Stimulated activated effector memory CD8-positive, alpha-beta T cell treated with anti-CD3 and anti-CD28 coated beads, Interleukin-12 subunit alpha, Interleukin-12 subunit beta, amount 100 ng/mL, for 72 hours (primary cell): ENCODE data around the gene AXIN1.
"Not testable (repeated sequence)": the region's sequence is repeated elsewhere in the genome, so short reads cannot be mapped to it uniquely, and the experiment has no call there.

Experiments used
- ATAC-seq: fragments of 150-1000 bp; cut with Tn5 transposase; 2 replicates; pipeline ENCODE4 v1.10.0; 2021
- DNase-seq, 2 donors: peaks; one replicate each; pipeline ENCODE4 v3.0.0; 2021 to 2022; ENCODE audit warnings: low spot score in 2 of 2
- H3K27ac Mint-ChIP-seq: one replicate; pipeline ENCODE4 v1.8.0; 2022; ENCODE audit warnings: mild to moderate bottlenecking, mixed read lengths
- H3K36me3 Mint-ChIP-seq: one replicate; pipeline ENCODE4 v1.8.0; 2022; ENCODE audit warnings: mild to moderate bottlenecking, mixed read lengths
- H3K4me1 Mint-ChIP-seq: one replicate; pipeline ENCODE4 v1.8.0; 2022; ENCODE audit warnings: mixed read lengths
- H3K4me3 Mint-ChIP-seq: one replicate; pipeline ENCODE4 v1.8.0; 2022; ENCODE audit warnings: mild to moderate bottlenecking, mixed read lengths
- H3K9me3 Mint-ChIP-seq: one replicate; pipeline ENCODE4 v1.8.0; 2022; ENCODE audit warnings: mixed read lengths

AXIN1 gene

DNA sequence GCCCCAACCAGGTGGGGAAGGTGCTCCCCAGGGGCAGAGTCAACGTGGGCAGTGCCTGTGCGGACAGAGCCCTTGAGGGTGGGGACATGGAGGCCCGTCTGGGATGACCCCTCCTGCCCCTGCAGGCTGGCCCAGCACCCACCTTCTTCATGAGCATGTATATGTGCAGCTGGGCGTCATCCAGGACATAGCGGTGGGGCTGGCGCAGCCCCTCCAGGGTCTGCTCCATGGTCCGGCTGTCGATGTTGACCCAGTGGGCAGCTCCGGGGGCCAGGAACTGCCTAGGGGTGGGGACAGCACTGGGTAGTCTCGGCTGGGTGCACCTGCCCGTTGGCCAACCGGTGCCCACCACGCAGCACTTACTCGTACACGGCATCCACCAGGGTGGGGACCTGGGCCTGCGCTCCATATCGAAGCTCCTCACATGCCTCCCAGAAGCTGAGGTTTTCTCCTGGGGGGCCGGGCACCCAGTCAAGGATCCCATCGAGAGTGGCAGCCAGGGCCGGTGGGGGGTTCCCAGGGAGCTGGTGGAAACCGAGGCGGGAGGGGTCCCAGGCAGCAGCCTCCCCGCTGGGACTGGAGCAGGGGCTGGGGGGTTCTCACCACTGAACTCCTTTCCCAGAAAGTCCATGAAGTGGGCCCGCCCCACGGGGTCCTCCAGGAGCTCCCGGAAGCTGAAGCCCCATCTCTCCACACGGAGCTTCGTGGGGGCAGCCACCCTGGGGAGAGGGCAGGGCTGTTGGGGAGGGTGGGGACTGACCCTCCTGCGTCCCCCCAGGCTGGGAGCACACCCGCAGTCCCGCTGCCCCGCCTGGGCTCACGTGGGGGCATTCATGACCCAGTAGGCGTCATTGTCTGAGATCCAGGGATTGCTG lies 81.9 kb downstream of the AXIN1 start:
- Mint-ChIP-seq H3K4me1 (peaks cover 11% of the 10 kb centered on the region), H3K36me3 (no peaks in the 10 kb centered on the region), H3K9me3 (no peaks in the 10 kb centered on the region), H3K4me3 (no peak overlapping the region), H3K27ac (no peak overlapping the region)
- DNase-seq (no peak), ATAC-seq (no peak)

DNA sequence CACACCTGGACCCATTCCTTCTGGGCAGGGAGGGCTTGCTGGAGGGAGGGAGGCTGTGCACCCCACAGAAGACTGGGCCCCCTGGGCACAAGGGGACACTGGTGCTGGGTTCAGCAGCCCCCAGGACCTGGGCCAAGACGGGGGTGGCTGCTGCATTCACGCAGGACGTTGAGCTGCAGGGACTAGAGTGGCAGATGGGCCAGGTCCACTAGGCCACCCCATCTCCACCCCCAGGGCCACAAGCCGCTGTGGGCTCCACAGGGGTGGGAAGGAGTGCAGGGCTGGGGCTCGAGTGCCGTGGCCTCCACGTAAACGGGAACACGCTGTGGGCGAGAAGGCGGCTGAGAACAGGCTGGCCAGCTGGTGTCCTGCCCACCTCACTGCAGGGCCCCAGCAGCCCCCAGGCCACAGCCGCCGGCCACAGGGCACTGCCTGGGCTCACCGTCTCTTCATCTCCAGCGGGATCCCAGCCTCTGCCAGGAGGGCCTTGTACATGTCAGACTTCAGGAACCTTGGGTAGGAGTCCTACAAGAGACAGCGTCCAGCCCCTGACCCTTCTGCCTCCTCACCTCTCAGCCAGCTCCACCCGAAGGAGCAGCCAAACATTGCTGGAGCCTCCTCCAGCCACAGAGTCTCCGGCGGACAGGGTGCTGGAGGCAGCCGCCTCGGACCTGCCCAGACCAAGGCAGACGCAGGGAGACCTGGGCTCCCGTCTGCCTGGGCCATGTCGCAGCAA lies 83.3 kb downstream of the AXIN1 start:
- Mint-ChIP-seq H3K4me1 (peaks cover 12% of the 10 kb centered on the region), H3K36me3 (no peaks in the 10 kb centered on the region), H3K4me3 (no peak overlapping the region), H3K9me3 (no peaks in the 10 kb centered on the region), H3K27ac (no peak overlapping the region)
- no peak for ATAC-seq
- no peak for DNase-seq

DNA sequence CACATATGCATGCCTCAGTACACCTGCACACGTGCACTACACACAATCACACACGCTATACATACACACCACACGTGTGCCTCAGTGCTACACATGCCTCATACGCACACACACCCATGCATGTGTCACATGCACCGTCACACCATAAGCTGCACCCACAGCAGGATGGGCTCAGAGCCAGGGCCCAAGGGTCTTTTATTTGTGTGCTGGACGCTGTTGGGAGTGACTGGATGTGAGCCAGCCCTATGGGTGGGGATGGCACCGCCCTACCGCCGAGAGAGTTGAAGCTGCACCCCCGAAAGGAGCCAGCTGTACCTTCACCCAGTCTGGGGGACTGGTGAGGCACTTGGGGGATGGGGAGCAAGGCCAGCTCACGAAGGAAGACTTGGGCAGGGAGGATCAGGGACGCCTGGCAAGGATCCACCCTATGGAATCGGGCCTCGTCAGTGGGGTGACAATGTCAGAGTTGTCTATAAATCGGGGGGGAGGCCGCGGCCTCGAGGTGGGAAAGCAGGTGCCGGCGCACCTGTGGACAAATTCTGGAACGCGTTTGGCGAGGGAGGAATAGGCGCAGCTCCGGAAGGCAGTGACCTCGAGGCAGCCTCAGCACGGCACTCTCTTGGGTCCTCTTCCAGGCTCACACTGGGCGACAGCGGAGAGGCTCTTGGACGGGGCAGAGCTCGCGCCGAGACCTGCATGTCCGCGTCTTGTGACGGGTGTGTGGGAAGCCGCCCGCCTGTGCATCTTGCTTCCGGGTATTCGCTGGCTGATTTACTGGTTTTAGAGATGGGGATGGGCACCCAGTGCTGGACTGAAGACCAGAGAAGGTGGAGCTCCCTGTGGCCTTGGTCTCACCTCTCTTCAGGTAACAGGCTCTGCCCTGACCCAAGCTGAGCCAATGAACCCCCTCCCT lies 84.1 kb downstream of the AXIN1 start:
- Mint-ChIP-seq H3K4me3 (no peak overlapping the region), H3K9me3 (no peaks in the 10 kb centered on the region), H3K36me3 (no peaks in the 10 kb centered on the region), H3K27ac (no peak overlapping the region), H3K4me1 (peaks cover 12% of the 10 kb centered on the region)
- DNase-seq, result no peak
- no peak for ATAC-seq

DNA sequence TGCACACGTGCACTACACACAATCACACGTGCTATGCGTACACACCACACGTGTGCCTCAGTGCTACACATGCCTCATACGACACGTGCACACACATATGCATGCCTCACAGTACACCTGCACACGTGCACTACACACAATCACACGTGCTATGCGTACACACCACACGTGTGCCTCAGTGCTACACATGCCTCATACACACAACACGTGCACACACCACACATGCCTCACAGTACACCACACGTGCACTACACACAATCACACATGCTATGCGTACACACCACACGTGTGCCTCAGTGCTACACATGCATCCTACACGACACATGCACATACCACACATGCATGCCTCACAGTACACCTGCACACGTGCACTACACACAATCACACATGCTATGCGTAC lies 85.0 kb downstream of the AXIN1 start:
- ATAC-seq, H3K4me3 Mint-ChIP-seq, DNase-seq, H3K27ac Mint-ChIP-seq, H3K9me3 Mint-ChIP-seq, H3K36me3 Mint-ChIP-seq: not testable (repeated sequence)
- peaks cover 12% of the 10 kb centered on the region for H3K4me1 Mint-ChIP-seq

DNA sequence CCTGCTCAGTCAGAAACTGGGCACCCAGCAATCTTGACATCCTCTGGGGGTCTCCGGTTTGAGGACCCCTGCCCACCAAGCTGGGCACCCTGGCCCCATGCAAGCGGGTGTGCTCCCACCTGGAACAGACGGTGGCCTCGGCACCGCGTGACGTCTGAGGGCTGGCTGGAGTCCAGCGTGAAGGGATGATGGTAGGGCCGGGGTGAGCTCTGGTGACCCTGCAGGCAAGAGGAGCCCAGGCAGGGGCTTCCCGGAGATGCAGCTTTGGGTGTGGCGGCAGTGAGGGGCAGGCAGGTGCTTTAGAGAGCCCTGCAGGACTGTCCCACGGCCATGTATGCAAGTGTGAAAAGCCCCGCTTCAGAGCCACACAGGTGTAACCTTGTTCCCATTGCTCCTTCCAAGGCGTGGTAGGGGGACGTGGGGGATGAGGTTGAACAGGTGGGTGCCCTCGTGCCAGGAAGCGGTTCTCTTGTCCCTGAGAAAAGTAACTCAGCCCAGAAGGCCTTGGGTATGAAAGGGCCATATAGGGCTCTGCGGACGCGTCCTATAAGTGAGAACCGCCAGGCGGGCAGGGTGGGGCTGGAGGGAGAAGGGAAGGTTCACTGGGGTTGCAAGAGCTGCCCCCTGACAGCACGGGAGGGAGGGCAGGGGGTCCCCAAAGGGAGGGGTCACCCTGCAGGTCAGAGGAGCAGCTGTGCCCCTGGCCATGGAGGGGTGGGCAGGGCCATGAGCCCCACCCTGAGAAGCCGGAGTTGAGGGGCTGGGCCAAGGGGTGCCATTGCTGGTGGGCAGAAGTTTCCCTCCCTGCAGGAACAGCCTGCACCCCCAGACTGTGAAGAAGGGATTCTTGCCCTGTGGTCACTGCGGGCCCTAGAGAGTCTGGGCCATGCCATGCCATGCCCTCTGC lies 86.0 kb downstream of the AXIN1 start:
- Mint-ChIP-seq H3K9me3 (no peaks in the 10 kb centered on the region), H3K4me1 (peaks cover 19% of the 10 kb centered on the region), H3K36me3 (peaks cover 12% of the 10 kb centered on the region), H3K4me3 (no peak overlapping the region), H3K27ac (no peak overlapping the region)
- ATAC-seq (no peak), DNase-seq (no peak)

DNA sequence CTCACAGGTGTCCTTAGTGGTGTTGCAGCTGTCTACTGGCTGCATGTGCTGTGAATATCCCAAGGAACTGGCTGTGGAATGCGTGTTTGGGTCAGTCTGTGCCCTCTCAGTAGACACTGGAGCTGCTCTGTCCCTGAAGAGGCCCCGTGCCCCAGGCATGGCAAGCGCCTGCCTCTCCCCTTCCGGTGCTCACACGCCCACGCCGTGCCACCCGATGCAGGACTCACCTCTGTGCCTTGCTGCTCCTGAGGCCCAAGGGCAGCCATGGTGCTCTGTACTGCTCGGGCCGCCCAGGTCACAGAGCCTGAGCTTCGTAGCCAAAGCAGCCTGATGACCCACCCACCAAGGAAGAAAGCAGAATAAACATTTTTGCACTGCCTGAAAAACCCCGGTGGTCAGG lies 86.8 kb downstream of the AXIN1 start:
- no peaks in the 10 kb centered on the region for H3K9me3 Mint-ChIP-seq
- H3K36me3 Mint-ChIP-seq, result peaks cover 15% of the 10 kb centered on the region
- no peak overlapping the region for H3K4me3 Mint-ChIP-seq
- ATAC-seq (no peak), DNase-seq (no peak)
- peaks cover 20% of the 10 kb centered on the region for H3K4me1 Mint-ChIP-seq
- H3K27ac Mint-ChIP-seq, result no peak overlapping the region

DNA sequence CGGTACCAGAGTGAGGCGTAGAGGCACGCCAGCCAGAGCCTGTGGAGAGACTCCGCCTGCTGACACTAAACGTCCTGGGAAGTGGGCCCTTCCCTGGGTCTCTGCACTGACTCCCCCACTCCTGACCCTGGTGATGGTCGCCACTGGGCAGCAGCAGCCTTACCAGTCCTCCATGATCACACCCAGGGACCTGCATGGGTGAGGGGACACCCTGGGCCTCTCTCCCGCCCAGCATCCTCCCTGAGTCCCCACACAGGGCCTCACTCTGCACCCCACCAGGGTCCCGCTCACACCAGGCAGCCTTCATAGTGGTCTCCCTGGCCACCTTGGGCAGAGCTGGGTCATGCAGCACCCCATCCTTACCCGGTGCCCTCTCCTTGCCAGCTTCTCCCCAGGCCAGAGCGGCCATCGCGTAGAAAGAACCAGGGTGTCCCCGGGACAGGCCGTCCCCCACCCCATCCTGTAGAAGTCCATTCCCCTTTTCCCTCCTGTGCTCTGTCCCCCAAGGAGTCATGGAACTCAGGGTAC lies 87.5 kb downstream of the AXIN1 start:
- Mint-ChIP-seq H3K27ac (no peak overlapping the region), H3K4me3 (no peak overlapping the region), H3K4me1 (peaks cover 20% of the 10 kb centered on the region), H3K36me3 (peaks cover 20% of the 10 kb centered on the region), H3K9me3 (no peaks in the 10 kb centered on the region)
- ATAC-seq (no peak), DNase-seq (no peak)

DNA sequence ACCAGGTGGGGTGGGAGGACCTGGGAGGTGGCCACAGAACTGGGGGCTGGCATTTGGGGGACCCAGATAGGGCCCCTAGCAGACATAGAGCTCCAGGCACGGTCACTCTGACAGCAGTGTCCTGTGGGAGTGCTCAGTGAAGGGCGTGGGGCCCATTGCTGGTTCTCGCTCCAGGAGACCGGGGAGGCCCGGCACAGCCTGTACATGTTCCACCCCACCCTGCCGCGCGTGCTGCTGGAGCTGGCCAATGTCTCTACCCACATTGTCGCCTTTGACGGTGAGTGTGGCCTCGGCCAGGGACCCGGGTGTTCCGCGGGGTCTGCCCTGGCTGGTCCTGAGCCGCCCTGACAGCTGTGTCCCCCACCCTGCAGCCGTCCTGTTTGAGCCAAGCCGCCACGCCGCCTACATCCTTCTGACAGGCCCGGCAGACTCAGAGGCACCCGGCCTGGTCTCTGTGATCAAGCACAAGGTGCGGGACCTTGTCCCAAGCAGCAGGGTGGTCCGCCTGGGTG lies 88.0 kb downstream of the AXIN1 start:
- no peak for ATAC-seq
- H3K36me3 Mint-ChIP-seq, result peaks cover 20% of the 10 kb centered on the region
- no peak overlapping the region for H3K27ac Mint-ChIP-seq
- no peak for DNase-seq
- H3K4me1 Mint-ChIP-seq, result peaks cover 21% of the 10 kb centered on the region
- no peaks in the 10 kb centered on the region for H3K9me3 Mint-ChIP-seq
- no peak overlapping the region for H3K4me3 Mint-ChIP-seq

DNA sequence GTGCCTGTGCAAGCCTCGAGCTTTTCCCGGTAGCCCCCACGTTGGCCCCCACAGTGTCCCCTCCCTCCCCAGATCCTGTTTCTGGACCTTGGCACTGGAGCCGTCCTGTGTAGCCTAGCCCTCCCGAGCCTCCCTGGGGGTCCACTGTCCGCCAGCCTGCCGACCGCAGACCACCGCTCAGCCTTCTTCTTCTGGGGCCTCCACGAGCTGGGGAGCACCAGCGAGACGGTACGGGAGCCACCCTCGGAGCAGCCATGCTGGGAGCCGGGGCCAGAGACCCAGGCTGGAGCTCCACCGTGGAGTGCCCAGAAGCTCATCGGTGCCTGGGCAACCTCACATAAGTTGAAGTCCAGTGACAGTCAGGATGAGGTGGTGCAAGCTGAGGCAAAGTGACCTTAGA lies 88.6 kb downstream of the AXIN1 start:
- Mint-ChIP-seq H3K36me3 (peaks cover 20% of the 10 kb centered on the region), H3K4me3 (no peak overlapping the region), H3K4me1 (peaks cover 26% of the 10 kb centered on the region), H3K27ac (no peak overlapping the region), H3K9me3 (no peaks in the 10 kb centered on the region)
- ATAC-seq, result no peak
- no peak for DNase-seq

DNA sequence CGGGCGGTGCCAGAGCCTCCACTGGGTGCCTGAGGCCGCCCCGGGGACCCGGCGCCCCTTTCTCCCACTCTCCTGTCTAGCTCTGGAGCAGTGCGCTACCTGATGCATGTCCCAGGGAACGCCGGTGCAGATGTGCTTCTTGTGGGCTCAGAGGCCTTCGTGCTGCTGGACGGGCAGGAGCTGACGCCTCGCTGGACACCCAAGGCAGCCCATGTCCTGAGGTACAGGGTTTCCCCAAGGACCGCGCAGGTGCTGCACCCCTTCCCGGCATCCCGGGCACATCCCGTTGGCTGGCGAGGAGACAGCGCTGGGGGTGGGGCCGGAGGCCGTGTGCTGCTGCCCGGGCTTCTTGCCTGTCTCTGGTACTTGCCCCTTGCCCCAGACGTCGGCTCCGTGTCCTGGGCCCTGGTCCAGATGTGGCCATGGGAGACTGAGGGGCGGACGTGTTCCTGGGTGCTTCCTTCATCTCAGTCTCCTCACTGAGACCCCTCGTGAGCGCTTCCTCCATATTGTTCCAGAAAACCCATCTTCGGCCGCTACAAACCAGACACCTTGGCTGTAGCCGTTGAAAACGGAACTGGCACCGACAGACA lies 89.2 kb downstream of the AXIN1 start:
- H3K36me3 Mint-ChIP-seq, result peaks cover 20% of the 10 kb centered on the region
- no peak for ATAC-seq

DNA sequence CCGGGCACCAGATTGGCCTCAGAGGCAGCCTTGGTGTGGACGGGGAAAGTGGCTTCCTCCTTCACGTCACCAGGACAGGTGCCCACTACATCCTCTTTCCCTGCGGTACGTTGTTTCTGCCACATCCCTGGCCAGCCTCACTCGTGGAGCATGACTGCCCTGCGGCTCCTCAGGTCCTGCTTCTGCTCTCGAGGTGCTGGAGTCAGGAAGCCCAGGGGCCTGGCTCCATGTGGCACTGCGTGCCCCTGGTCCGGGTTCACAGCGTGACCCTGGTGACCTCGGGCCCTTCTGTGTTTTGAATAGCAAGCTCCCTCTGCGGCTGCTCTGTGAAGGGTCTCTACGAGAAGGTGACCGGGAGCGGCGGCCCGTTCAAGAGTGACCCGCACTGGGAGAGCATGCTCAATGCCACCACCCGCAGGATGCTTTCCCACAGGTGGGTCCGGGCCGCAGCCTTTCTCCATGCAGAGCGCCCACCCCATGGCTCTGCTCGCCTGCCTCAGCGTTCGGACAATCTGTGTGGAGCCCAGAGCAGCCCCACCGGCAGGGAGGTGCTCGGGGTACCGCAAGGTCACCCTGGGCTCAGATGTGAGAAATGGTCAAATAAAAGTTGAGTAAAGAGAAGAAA lies 90.3 kb downstream of the AXIN1 start:
- DNase-seq (no peak), ATAC-seq (no peak)
- Mint-ChIP-seq H3K9me3 (no peaks in the 10 kb centered on the region), H3K4me1 (peaks cover 20% of the 10 kb centered on the region), H3K27ac (peak overlapping the region; percentile 23), H3K36me3 (peaks cover 24% of the 10 kb centered on the region), H3K4me3 (no peak overlapping the region)

More for the DNA sequence above, 89.2 kb downstream of the AXIN1 start:
- no peak overlapping the region for H3K4me3 Mint-ChIP-seq
- no peak for DNase-seq
- no peaks in the 10 kb centered on the region for H3K9me3 Mint-ChIP-seq
- no peak overlapping the region for H3K27ac Mint-ChIP-seq
- H3K4me1 Mint-ChIP-seq, result peaks cover 26% of the 10 kb centered on the region

DNA sequence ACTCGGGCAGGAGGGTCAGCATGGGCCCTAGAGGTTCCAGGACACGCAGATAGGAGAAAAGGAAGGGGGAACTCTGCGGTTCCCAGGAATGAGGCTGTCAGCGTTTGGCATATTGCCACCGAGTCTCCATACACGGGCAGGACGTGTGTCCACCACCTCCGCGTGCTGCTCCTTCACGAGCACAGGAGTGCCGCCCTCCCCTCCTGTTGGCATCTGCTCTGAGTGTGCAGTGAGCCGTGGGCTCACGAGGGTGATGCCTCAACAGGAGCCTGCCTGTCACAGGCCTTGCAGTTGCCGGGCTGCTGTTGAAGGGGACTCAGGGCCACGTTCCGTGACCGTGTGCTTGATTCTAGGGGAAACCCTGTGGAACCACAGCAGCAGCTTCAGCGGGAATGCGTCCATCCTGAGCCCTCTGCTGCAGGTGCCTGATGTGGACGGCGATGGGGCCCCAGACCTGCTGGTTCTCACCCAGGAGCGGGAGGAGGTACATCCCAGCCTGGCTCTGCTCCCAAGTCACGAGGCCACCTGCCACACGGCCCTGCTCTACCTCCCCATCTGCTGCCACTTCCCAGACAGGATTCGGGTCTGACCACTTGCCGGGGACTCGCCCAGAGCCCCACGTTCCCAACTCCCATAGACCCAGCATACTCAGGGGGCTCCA lies 91.4 kb downstream of the AXIN1 start:
- Mint-ChIP-seq H3K4me3 (no peak overlapping the region), H3K9me3 (no peaks in the 10 kb centered on the region), H3K4me1 (peaks cover 20% of the 10 kb centered on the region), H3K36me3 (peaks cover 30% of the 10 kb centered on the region), H3K27ac (no peak overlapping the region)
- DNase-seq, result no peak
- no peak for ATAC-seq

DNA sequence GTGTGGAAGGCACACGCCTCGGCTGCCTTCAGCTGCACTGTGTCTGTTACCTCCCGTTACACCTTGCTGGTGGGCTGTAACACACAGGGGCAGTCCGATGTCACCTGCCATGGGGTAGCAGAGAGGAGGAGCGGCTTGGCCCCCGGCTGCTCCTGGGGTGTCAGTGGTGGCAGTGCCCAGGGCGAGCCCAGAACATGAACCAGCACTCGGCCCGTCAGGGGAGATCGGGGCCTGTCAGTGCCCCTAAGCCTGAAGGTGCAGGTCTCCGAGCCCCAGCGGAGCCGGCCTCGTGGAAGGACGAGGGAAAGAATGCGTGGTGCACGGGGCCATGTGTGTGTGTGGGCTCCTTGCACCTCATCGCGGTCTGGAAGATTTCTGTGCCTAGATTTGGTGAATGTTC lies 92.2 kb downstream of the AXIN1 start:
- Mint-ChIP-seq H3K4me1 (peaks cover 15% of the 10 kb centered on the region), H3K4me3 (no peak overlapping the region), H3K27ac (no peak overlapping the region), H3K36me3 (peaks cover 30% of the 10 kb centered on the region), H3K9me3 (no peaks in the 10 kb centered on the region)
- no peak for ATAC-seq
- DNase-seq, result no peak
